ENCODE measurements around the gene PTDSS2.

Gene PTDSS2

DNA sequence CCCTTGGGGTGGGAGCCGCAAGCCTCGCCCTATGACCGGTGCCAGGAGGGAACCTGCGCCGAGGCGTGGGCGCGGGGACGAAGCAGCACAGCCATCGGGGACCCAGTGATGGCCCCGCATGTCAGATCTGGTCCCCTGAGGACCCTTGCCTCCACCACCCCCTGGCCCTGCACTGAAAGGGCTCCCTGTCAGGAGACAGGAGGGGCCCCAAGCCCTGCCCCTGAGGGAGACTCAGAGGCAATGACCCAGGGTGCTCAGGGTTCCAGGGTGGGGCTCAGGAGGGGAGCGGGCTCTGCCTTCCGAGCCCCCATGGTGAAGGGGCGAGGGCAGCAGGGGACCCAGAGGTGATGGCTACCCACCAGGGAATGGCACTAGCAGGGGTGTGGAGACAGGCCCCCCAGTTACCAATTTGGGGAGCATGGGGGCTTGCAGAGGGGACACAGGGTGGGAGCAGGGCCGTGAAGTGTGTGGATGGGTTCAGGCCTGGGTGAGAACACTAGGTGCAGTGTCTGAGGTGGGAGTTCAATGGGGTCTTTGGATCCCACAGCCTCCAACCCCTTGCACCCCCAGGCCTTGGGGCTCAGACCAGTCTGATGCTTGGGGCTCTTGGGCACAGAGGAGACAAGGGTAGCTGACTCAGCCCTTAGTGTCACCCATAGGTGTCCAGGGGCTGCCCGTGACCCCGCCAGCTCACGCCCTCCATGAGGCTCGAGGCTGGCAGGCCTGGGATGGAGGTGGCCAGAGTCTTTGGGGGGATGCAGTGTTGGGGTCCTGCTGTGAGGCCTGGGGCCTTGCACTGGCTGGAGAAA lies 87.7 kb downstream of the PTDSS2 start:
- ATAC-seq (ENCODE audit: low read depth) (no peak), DNase-seq (ENCODE audit: low spot score) (no peak)
- H3K36me3 ChIP-seq (ENCODE audit: low read depth), result peaks cover 16% of the 10 kb centered on the region
- no peaks in the 10 kb centered on the region for H3K4me1 ChIP-seq (ENCODE audit: insufficient read depth, poor library complexity, severe bottlenecking)
- H3K27ac ChIP-seq (ENCODE audit: poor library complexity, severe bottlenecking), result peak overlapping the region; percentile 91
- peak overlapping the region; percentile 4 for H3K4me3 ChIP-seq (ENCODE audit: severe bottlenecking)
- no peaks in the 10 kb centered on the region for H3K27me3 ChIP-seq (ENCODE audit: insufficient read depth, poor library complexity, severe bottlenecking)
- TF ChIP-seq, protein P1, sequence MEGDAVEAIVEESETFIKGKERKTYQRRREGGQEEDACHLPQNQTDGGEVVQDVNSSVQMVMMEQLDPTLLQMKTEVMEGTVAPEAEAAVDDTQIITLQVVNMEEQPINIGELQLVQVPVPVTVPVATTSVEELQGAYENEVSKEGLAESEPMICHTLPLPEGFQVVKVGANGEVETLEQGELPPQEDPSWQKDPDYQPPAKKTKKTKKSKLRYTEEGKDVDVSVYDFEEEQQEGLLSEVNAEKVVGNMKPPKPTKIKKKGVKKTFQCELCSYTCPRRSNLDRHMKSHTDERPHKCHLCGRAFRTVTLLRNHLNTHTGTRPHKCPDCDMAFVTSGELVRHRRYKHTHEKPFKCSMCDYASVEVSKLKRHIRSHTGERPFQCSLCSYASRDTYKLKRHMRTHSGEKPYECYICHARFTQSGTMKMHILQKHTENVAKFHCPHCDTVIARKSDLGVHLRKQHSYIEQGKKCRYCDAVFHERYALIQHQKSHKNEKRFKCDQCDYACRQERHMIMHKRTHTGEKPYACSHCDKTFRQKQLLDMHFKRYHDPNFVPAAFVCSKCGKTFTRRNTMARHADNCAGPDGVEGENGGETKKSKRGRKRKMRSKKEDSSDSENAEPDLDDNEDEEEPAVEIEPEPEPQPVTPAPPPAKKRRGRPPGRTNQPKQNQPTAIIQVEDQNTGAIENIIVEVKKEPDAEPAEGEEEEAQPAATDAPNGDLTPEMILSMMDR (IDR thresholded peaks at IDR 0.05; ENCODE audit: poor library complexity, severe bottlenecking), result no peak
- H3K9me3 ChIP-seq (ENCODE audit: severe bottlenecking), result no peaks in the 10 kb centered on the region

DNA sequence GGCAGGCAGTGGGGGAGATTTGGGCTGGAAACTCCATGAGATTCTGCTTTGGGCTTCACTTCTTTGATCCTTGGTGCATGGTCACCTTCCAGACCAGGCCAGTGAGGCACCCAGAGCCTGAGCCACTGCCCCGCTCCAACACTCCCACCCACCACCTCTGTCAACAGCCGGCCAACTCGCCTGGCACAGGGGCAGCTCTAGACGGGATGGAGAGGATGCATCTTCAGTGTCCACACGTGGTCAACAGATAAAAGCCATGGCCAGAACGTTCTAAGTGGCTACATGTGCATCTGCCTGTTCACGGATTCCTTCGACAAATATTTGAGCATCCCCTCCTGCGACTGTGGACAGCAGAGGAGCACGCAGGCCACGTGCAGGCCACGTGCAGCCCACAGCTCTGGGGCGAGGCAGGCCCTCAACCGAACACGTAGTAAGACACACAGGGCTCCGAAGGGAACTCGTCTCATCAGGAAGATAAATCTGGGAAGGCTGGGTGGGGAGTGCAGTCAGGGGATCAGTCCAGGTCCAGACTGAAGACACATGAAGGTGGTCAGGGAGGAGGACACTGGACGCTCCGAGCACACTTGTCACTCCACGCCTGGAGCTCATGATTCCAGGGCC lies 88.5 kb downstream of the PTDSS2 start:
- TF ChIP-seq, protein P1 (IDR thresholded peaks at IDR 0.05; ENCODE audit: poor library complexity, severe bottlenecking), result no peak
- no peak for DNase-seq (ENCODE audit: low spot score)
- H3K9me3 ChIP-seq (ENCODE audit: severe bottlenecking), result no peaks in the 10 kb centered on the region
- H3K36me3 ChIP-seq (ENCODE audit: low read depth), result peaks cover 9% of the 10 kb centered on the region
- H3K4me3 ChIP-seq (ENCODE audit: severe bottlenecking), result no peak overlapping the region
- no peaks in the 10 kb centered on the region for H3K4me1 ChIP-seq (ENCODE audit: insufficient read depth, poor library complexity, severe bottlenecking)
- no peaks in the 10 kb centered on the region for H3K27me3 ChIP-seq (ENCODE audit: insufficient read depth, poor library complexity, severe bottlenecking)
- H3K27ac ChIP-seq (ENCODE audit: poor library complexity, severe bottlenecking), result no peak overlapping the region
- ATAC-seq (ENCODE audit: low read depth), result no peak

DNA sequence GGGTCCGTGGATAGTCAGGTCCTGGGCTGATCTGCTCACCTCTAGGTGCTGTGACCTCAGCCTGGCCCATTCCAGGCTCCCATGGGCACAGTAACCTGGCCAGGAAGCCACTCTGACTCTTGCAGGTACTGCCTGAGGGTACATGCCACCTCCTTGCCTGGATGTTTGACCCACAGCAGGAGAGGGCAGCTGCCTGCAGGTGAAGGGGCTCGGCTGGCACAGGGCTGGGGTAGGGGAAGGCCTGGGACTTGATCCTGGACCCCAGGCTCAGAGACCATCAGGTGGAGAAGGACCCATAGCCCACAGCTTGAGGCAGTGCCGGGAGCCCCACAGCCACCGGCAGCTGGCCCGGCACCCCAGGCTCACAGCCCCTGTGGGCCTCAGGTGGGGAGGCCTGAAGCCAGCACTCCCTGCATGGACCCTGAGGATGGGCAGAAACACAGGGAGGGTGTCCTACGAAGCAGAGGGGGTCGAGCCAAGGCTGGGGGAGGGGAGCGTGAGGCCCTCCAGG lies 89.9 kb downstream of the PTDSS2 start:
- no peaks in the 10 kb centered on the region for H3K9me3 ChIP-seq (ENCODE audit: severe bottlenecking)
- H3K27me3 ChIP-seq (ENCODE audit: insufficient read depth, poor library complexity, severe bottlenecking), result no peaks in the 10 kb centered on the region
- no peak overlapping the region for H3K27ac ChIP-seq (ENCODE audit: poor library complexity, severe bottlenecking)
- ATAC-seq (ENCODE audit: low read depth), result no peak
- TF ChIP-seq, protein P1 (IDR thresholded peaks at IDR 0.05; ENCODE audit: poor library complexity, severe bottlenecking), result no peak
- no peaks in the 10 kb centered on the region for H3K36me3 ChIP-seq (ENCODE audit: low read depth)
- no peak overlapping the region for H3K4me3 ChIP-seq (ENCODE audit: severe bottlenecking)
- H3K4me1 ChIP-seq (ENCODE audit: insufficient read depth, poor library complexity, severe bottlenecking), result no peaks in the 10 kb centered on the region
- DNase-seq (ENCODE audit: low spot score), result no peak
